ENCODE data around the gene TMEM272.
A peak's percentile ranks its signal among the peaks of the same experiment; 100 is the strongest.

GRCh38 chr13:51797664-51798488, 47.1 kb downstream of the TMEM272 start:
- TF ChIP-seq EZH2 (IDR thresholded peaks at IDR 0.05; ENCODE audit: low read length, unreplicated experiment) (no peak), CTCF (conservative IDR thresholded peaks at IDR 0.05; ENCODE audit: low read depth, low read length) (peak; percentile 71), EZH2phosphoT487 (IDR thresholded peaks at IDR 0.05; ENCODE audit: borderline replicate concordance, low read length) (no peak)

Measured in PC-3 (cell line).